Adrenal gland (tissue), 5 donors: ENCODE data around the gene C5orf22.

Experiments used
- CTCF ChIP-seq, 6 experiments: fragments of 450-650 bp in 4 of 6; fragments of 200-600 bp in 2 of 6; sonication (generic) in 1 of 6; IDR thresholded peaks; 1 replicate in 5 of 6; 2 replicates in 1 of 6; pipeline versions ENCODE4 v1.5.1 to v1.8.0; 2016 to 2021; ENCODE audit warnings: antibody characterized with exemption in 6 of 6, mild to moderate bottlenecking in 2 of 6, moderate library complexity in 1 of 6
- POLR2A ChIP-seq, 2 donors: fragments of 450-650 bp; IDR thresholded peaks; one replicate each; pipeline ENCODE4 v1.6.1; 2017; ENCODE audit warnings: antibody characterized with exemption in 2 of 2, mild to moderate bottlenecking in 2 of 2, moderate library complexity in 1 of 2
- donor health status: DM: no; HTN: no; CAD: no.

- TF ChIP-seq CTCF (IDR thresholded peaks at IDR 0.05) (no peak), POLR2A (IDR thresholded peaks at IDR 0.05) (no peak)
Measured at GRCh38 chr5:31554552-31554951, 22.5 kb downstream of the C5orf22 start.
